GM12864 (cell line): ENCODE results near the gene DGKH.

Source experiments
- DNase-seq: peaks from one replicate; pipeline ENCODE4 v3.0.0-alpha.2; 2011; ENCODE audit warnings: low read depth
- H3K4me3 ChIP-seq: 2 replicates; pipeline ENCODE4 v1.5.1; 2011; ENCODE audit warnings: mild to moderate bottlenecking, low read depth, low read length, control low read depth
- TF ChIP-seq, protein P1 (sequence below): IDR thresholded peaks from 2 replicates; pipeline ENCODE4 v1.5.1; 2011; ENCODE audit warnings: low read depth, mild to moderate bottlenecking, moderate library complexity, low read length, control low read depth, inconsistent platforms; ENCODE audit errors: missing control alignments

The DGKH gene

DNA sequence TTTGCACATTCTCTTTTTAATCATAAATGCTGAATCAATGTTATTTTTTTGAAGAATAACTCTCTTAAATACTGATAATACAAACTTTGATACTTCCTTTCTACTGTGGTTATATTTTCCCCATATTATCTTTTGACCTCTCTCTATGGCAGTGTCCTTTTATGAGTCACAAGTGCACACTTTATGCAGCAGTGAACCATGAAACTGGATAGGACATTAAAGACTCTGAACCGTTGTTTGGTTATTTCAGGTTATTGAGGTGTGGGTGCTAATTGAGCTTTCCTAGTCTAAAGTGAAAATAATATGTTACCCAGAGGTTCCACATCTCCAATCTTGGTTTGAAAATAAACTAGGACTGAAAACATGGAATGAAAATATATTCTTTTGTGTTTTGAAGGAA, 71.4 kb downstream of the DGKH start:
- TF ChIP-seq, protein P1, sequence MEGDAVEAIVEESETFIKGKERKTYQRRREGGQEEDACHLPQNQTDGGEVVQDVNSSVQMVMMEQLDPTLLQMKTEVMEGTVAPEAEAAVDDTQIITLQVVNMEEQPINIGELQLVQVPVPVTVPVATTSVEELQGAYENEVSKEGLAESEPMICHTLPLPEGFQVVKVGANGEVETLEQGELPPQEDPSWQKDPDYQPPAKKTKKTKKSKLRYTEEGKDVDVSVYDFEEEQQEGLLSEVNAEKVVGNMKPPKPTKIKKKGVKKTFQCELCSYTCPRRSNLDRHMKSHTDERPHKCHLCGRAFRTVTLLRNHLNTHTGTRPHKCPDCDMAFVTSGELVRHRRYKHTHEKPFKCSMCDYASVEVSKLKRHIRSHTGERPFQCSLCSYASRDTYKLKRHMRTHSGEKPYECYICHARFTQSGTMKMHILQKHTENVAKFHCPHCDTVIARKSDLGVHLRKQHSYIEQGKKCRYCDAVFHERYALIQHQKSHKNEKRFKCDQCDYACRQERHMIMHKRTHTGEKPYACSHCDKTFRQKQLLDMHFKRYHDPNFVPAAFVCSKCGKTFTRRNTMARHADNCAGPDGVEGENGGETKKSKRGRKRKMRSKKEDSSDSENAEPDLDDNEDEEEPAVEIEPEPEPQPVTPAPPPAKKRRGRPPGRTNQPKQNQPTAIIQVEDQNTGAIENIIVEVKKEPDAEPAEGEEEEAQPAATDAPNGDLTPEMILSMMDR: no peak
- no peak for DNase-seq
- no peak overlapping the region for H3K4me3 ChIP-seq

DNA sequence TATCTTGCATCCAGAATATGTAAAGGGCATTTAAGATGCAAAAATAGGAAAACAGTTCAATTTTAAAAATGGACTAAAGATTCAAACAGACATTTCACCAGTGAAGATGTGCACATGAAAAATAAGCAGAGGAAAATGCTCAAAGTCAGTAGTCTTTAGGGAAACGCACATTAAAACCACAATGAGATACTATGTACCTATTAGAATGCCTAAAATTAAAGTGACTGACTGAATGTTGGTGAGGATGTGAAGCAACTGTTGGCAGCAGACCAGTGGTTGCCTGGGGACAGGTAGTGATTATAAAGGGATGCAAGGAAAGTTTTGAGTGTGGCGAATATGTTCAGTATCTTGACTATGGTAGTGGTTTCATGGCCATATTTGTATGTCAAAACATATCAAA, 75.2 kb downstream of the DGKH start:
- TF ChIP-seq, protein P1: no peak
- no peak for DNase-seq
- no peak overlapping the region for H3K4me3 ChIP-seq

DNA sequence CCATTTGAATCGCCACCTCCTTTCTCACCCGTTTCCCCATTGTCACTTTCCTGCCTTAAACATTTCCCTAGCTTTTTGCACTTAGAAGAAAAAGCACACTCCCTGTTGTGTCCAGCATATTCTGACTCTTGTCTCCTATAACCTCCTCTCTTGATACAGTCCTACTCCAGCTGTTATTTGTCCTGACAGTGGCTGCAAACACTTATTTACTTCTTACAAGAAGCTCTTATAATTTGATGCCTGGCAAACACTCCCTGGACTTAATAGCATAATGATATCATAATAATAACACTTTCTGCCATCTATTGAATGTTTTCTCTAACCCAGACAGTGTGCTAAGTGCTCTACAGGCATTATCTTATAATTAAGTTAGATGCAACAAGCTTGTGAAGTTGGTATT, 76.6 kb downstream of the DGKH start:
- DNase-seq: no peak
- no peak overlapping the region for H3K4me3 ChIP-seq
- TF ChIP-seq, protein P1: no peak

DNA sequence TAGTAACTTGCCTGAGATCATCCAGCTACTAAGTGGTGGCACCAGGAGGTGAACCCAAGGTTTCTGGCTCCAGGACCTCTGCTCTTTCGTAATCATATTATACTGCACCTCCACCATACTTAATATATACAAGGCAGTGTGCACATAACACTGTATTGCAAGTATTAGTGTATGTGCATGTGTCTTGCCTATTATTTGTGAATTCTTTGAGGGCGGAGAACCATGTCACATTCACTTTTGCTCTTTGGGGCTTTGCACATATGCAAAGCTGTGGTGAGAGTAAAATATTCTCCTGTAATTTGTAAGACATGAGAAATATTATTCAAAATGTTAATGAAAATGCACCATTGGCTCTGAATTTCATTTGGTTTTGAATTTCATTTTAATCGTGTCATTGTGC, 78.6 kb downstream of the DGKH start:
- no peak overlapping the region for H3K4me3 ChIP-seq
- TF ChIP-seq, protein P1: no peak
- DNase-seq: no peak

DNA sequence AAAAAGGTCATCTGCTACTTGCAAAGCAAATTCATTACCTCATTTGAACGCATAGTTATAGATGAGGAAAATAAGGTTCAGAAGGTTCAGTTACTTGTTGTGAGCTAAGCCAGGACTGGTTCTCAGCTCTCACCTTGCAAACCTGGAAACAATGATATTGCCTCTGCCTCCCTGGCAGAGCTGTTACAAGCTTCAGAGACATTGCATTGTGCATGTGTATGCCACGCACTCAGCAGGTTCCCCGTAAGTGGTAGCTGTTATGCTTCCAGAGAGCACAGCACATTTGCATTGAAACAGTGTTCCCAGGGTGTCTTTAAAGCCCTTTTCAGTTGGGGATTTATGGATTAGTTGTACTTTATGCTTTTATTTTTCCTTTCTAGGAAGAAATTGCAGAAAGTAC, 80.6 kb downstream of the DGKH start:
- no peak for DNase-seq
- TF ChIP-seq, protein P1: no peak
- no peak overlapping the region for H3K4me3 ChIP-seq

DNA sequence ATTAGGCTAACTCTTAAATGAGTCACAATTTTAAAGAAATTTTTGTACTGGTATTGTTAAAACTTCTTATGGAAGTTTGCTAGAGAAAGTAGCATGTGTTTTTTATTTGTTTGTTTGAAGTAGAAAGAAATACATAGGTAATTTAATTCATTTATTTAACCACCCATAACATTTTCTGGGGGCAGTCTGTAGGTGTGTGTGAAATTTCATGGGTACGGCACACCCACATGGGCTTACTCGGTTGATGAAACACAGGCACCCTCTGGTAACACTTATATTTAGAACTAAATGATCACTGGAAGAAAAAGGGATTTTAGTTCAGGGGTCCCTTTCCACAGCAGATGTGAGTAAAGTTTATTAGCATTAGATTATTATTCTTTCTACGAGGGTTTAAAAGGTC, 88.1 kb downstream of the DGKH start:
- TF ChIP-seq, protein P1: no peak
- DNase-seq: no peak
- no peak overlapping the region for H3K4me3 ChIP-seq

DNA sequence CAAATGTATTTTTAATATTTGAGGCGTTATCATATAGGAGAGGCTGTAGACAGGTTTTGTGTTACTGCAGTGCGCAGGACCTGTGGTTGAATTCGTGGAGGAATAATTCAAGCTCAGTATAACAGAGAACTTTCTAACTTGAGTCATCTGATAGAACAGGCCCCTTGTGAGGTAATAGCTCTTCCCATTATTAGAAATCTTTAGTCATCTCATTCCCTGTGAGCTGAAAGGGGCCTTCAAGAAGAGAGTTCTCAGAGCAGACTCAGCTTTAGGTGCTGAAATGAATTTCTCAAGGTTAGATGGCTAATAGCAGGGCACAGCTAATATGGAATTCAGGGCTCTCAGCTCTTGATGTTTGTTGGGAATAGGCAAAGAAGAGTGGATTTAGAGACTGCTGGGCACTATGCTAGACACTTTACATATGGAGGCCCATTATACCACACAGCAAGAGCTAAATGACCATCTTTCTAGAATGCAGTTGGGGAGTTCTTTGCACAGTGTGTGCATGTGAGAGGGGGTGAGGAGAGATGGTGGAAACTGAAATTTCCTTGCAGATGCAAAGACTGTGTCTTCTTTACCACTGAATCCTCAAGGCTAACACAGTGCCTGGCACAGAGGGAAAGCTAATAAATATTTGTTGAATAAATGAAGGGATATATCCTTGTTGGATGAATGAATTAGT, 89.5 kb downstream of the DGKH start:
- DNase-seq: peak; percentile 5
- H3K4me3 ChIP-seq: no peak overlapping the region
- TF ChIP-seq, protein P1: no peak
